HuH-7.5 (cell line): ENCODE measurements around the gene C20orf202.
"Not testable (repeated sequence)": the region's sequence is repeated elsewhere in the genome, so short reads cannot be mapped to it uniquely, and the experiment has no call there.

Experiments used
- DNase-seq: peaks from one replicate; pipeline ENCODE4 v3.0.0; 2011; ENCODE audit warnings: low spot score

Gene C20orf202

GRCh38 chr20:1209447-1210387, 6.5 kb downstream of the C20orf202 start:
- no peak for DNase-seq

GRCh38 chr20:1210501-1210900, 7.2 kb downstream of the C20orf202 start:
- no peak for DNase-seq

DNA sequence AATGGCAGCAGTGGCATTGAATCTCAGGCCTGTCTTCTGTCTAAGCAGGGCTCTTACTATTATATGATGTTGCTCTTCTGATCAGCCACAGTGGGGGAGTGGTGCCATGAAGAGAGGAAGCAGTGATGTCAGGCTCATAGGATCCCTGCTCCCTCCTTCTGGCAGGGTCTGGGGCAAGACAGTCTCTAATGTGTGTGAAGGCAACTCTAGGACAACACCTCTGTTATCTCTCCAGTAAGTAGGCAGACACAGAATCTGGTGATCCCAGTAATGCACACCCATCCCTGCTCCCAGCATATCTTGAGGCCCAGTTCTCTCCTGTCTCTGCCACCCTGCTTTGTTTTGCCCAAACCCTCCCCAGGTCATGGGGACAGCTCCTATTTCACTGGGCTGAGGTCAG, 8.8 kb downstream of the C20orf202 start:
- DNase-seq, result no peak

DNA sequence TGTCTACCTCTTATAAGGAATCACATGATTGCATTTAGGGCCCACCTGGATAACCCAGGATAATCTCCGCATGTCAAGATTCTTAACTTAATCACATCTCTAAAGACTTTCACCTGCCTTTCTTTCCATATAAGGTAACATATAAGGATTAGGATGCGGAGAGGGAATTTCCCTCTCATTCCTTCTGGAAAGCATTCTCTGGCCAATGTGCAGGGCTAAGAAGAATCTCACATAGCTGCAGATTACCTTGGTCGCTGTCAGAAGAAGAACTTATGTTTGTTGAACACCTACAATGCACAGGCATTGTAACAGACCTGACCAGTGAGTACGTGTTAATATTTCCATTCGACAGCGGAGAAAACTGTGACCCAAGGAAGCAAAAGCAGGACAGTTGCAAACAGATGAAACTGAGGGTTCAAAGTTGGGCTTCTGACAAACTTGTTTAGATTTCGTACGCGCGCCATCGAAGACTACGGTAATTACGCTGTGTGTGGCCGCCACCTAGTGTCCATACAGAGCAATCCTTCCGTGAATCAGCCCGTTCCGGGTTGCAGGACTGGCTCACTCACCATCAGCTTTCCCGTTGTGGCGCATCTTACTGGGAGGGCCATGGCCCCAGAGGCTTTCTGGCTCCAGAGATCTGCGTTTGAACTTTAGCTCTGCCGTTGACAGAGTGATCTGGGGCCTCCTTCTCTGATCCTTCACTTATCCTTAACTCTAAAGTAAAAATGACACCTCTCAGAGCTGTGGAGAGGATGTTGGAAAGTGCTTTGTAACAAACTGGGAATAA, 9.5 kb downstream of the C20orf202 start:
- DNase-seq, result peak; percentile 57

DNA sequence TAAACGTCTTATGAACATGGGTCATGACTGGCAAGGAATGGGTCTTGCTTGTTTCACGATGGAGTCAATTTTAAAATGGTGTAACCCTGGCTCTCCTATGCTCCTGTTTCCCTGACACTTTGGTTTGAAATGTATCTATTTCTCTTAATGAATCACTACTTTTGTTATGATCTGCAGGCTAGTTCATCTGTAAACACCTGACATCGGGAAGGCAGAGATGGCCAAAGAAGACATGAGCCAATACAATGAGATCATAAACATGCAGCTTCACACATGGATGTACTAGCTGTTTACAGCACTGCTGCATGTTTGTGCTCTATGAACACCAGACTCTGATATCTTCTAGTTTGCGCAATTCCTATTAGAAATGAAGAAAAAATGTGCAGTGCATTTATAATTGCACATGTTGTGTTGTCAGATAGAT, 11.6 kb downstream of the C20orf202 start:
- DNase-seq, result no peak

DNA sequence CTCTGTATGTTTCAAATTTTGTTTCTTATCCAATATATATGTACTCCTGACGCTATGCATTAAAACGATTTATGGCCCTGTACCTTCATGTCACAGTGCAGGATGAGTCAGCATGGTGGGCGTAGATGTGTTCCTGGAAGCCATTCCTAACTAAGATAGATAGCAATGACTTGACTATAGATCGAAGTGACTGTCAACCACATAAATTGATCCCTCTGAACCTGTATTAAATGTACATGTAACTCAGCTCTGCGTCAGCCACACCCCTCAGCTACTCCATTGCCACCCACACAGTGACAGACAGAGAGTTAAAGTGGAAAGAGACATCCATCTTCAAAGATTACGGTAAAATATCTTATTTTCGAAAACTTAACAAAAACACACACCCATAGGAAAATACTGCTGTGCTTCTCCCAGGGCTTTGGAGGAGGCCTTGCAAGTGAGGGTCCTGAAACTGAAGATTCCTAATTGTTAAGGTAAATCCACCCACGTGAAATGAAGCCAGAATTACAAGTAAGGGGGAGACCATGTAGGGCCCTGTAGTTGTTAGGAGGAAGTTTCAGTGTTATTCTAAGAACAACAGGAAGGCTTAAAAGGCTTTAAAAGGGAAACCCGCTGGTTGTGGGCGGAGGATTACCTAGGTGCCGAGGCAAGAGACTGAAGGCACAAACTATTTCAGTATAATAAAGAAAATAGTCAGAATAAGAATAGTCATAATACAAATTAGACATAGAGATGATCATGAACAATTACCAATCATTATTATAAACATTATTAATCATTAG, 12.3 kb downstream of the C20orf202 start:
- no peak for DNase-seq

GRCh38 chr20:1216527-1217427, 13.5 kb downstream of the C20orf202 start:
- DNase-seq, result not testable (repeated sequence)

DNA sequence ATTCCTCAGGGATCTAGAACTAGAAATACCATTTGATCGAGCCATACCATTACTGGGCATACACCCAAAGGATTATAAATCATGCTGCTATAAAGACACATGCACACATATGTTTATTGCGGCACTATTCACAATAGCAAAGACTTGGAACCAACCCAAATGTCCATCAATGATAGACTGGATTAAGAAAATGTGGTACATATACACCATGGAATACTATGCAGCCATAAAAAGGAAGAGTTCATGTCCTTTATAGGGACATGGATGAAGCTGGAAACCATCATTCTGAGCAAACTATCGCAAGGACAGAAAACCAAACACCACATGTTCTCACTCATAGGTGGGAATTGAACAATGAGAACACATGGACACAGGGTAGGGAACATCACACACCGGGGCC, 19.5 kb downstream of the C20orf202 start:
- DNase-seq, result not testable (repeated sequence)

GRCh38 chr20:1224205-1224890, 21.1 kb downstream of the C20orf202 start:
- no peak for DNase-seq

- peak; percentile 84 for DNase-seq
Observed at GRCh38 chr20:1225263-1225782, 22.1 kb downstream of the C20orf202 start.

GRCh38 chr20:1225783-1226654, 22.8 kb downstream of the C20orf202 start, which contains the start of gene RAD21L1:
Gene RAD21L1 (plus strand): TSS chr20:1226044. CDS start chr20:1228454, 2,410 bp downstream.
- peak; percentile 57 for DNase-seq

DNA sequence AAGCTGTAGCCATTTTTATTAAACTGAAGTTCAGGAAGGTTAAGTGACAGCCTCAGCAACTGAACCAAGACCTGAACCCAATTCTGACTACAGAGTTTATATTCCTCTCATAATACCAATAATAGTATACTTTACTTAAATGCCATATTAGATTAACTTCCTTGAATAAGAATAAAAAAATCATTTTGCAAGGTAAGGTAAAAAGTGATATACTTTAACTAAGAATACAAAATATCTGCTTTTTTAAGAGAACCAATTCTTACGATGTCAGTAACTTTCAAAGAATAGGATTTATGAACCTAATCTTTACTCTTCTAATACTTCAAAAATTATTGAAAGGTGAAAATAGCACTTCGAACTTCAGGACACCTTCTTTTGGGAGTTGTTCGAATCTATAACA, 26.3 kb downstream of the C20orf202 start:
- no peak for DNase-seq

- DNase-seq, result no peak
Observed at GRCh38 chr20:1232286-1233111, 29.2 kb downstream of the C20orf202 start.

DNA sequence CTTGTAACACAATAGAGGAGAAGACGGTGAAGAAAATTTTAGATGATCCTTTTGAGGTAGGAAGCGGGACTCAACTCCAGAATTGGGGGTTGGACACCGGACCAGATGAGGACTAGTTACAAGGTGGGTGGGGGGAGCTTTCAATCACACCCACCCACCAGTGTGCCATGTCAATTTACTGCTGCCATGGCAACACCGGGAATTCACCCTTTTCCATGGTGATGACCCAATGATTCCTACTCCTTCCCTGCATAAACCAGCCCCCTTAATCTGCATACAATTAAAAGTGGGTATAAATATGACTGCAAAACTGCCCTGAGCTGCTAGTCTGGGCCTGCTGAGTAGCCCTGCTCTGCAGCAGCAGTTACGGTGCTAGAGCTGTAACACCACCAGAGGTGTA, 37.3 kb downstream of the C20orf202 start:
- DNase-seq, result no peak

DNA sequence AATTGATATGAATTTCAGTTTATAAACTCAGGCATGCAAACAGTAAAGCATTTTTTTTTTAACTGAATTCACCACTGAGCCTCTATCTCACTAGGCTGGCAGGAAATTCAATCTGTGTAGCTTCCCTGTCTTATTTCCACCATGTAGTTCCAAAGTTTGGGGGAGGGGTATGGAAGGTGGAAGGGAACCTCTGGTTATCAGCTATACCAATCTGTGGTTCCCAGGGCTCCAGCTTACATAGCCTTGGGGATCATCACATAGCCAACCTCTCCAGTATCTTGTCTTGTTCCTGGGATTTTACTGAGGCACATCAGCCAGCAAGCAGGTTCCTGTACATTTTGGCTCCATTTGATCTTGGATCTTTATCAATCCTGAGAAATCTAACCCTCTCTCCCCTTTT, 38.2 kb downstream of the C20orf202 start:
- DNase-seq, result no peak

GRCh38 chr20:1242099-1242498, 38.8 kb downstream of the C20orf202 start:
- DNase-seq, result no peak

GRCh38 chr20:1242530-1242929, 39.3 kb downstream of the C20orf202 start:
- no peak for DNase-seq

DNA sequence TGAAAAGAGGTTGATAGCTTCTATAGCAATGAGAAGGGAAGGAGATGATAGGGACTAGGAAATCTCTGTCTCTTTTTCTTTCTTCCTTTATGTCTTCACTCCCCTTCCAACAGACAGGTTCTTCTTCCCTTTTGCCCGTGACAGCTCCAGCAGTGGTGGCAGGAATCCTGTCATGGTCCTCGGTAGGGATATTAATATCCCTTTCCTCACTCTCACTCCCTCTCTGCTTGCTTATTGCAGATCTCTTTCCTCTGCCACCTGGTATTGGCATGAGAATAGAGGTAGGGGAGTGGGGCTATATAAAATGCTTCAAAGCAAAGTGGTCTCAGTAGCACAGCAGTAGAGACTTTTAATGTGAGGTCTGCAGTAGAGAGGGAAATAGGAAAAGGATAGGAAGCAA, 42.3 kb downstream of the C20orf202 start:
- no peak for DNase-seq
